Thyroid gland (tissue), 4 donors: Measurements from ENCODE around the gene GANC. TPM values are rescaled to one million over a fixed set of nuclear protein-coding genes. Genes with fewer than 3 reads are reported as not detected.
"Not testable (repeated sequence)": the region's sequence is repeated elsewhere in the genome, so short reads cannot be mapped to it uniquely, and the experiment has no call there.

Experiments used
- DNase-seq, 2 donors: peaks; one replicate each; pipeline ENCODE4 v3.0.0-alpha.2; 2019
- H3K27ac ChIP-seq, 3 donors: fragments of 200-600 bp; sonication (generic); 1 replicate in 2 of 3; 2 replicates in 1 of 3; pipeline ENCODE4 v1.5.1; 2016 to 2019; ENCODE audit warnings: mild to moderate bottlenecking in 1 of 3, moderate library complexity in 1 of 3
- H3K27me3 ChIP-seq: fragments of 200-600 bp; sonication (generic); one replicate; pipeline ENCODE4 v1.5.1; 2019
- H3K36me3 ChIP-seq, 2 donors: fragments of 200-600 bp; sonication (generic); one replicate each; pipeline ENCODE4 v1.5.1; 2016 to 2019
- H3K4me1 ChIP-seq, 2 donors: fragments of 200-600 bp; sonication (generic); one replicate each; pipeline ENCODE4 v1.5.1; 2017 to 2019
- H3K4me3 ChIP-seq, 3 donors: fragments of 200-600 bp; sonication (generic); replicated peaks in 1 of 3; 1 replicate in 2 of 3; 2 replicates in 1 of 3; pipeline ENCODE4 v1.5.1; 2016; ENCODE audit warnings: mild to moderate bottlenecking in 1 of 3
- H3K9me3 ChIP-seq: fragments of 200-600 bp; sonication (generic); one replicate; pipeline ENCODE4 v1.5.1; 2017
- POLR2A ChIP-seq, 2 donors: fragments of 450-650 bp; IDR thresholded peaks; one replicate each; pipeline ENCODE4 v1.6.1; 2017; ENCODE audit warnings: antibody characterized with exemption in 2 of 2, mild to moderate bottlenecking in 2 of 2, moderate library complexity in 1 of 2
- WGBS, 2 donors: methylation state at CpG; one replicate each; pipeline ENCODE4 v1.1.5; 2017; 5-methylcytosine and 5-hydroxymethylcytosine counted together
- intact Hi-C: fragments of 100-400 bp; cut with DNase I; formaldehyde crosslinking; loops from one replicate; pipeline ENCODE4 v1.15.1; 2023
- total RNA-seq, 4 donors: library from RNA; depleted of rRNA; stranded (reverse); fragments of >200 nt; gene quantifications; one replicate each; pipeline ENCODE4 v1.2.3, GENCODE V29; 2016
- TF ChIP-seq, protein P1 (sequence below), 6 experiments: fragments of 200-600 bp in 3 of 6; fragments of 450-650 bp in 3 of 6; sonication (generic) in 3 of 6; IDR thresholded peaks; one replicate each; pipeline ENCODE4 v1.5.1; 2016 to 2019; ENCODE audit warnings: antibody characterized with exemption in 6 of 6, mild to moderate bottlenecking in 2 of 6, inconsistent platforms in 1 of 6, moderate library complexity in 1 of 6

GANC gene, protein sequence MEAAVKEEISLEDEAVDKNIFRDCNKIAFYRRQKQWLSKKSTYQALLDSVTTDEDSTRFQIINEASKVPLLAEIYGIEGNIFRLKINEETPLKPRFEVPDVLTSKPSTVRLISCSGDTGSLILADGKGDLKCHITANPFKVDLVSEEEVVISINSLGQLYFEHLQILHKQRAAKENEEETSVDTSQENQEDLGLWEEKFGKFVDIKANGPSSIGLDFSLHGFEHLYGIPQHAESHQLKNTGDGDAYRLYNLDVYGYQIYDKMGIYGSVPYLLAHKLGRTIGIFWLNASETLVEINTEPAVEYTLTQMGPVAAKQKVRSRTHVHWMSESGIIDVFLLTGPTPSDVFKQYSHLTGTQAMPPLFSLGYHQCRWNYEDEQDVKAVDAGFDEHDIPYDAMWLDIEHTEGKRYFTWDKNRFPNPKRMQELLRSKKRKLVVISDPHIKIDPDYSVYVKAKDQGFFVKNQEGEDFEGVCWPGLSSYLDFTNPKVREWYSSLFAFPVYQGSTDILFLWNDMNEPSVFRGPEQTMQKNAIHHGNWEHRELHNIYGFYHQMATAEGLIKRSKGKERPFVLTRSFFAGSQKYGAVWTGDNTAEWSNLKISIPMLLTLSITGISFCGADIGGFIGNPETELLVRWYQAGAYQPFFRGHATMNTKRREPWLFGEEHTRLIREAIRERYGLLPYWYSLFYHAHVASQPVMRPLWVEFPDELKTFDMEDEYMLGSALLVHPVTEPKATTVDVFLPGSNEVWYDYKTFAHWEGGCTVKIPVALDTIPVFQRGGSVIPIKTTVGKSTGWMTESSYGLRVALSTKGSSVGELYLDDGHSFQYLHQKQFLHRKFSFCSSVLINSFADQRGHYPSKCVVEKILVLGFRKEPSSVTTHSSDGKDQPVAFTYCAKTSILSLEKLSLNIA (N-terminal part only)
- total RNA-seq, result 10 to 100 TPM; 19.9 to 49.4 (median 22.2) TPM

DNA sequence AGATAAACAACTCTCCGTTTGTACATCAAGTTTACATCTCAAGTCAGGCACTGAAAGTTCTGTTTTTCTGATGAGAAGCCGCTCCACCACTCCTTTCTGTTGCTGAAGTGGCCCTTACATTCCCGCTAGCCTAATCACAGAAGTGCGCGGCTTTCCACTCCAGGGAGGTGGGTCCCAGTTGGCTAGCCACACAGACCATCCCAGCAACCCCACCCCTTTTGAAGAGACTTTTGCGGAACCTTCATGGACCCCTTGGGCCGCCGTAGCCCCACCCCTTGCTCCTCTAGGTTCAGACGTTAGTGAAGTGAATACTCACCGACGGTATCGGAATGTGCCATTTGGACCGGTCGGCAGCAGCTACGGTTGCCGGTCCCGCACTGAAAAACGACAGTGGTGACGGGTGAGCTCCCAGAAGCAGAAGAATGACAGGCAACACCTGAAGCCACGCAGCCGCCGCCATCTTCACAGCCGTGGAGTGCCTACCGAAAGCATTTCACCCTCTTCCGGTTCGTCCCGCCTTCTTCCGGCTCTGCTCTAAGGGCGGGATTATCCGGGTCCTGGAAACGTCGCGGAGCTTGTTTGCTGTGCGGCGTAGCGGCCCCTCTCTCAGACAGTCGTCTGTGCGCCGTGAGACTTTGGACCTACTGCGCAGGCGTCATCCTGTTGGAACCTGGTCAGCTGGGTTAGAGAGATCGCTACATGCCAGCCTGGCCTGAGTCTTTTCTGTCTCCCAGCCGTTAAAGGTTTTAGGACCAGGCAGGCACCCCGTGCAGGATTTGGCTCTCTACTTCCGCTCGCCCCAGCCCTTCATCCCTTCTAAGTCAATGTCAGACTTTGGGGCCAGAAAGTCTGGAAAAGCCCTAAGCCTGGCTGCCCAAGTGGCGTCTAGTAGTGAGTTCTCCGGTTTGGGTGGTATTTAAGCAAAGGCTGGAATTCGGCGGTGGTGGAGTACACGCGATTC is at the start of gene GANC, which contains the start of gene TMEM87A:
Gene GANC (plus strand): TSS at position 263 of the 961 bp plus-strand sequence. CDS start 1,281 bp downstream, outside the sequence.
Gene TMEM87A (minus strand): TSS at position 495 of the 961 bp plus-strand sequence. CDS start 35 bp downstream, at position 460.
- WGBS, 2 donors, result 0% methylated on average over 26 to 48 of the region's 52 CpGs
- intact Hi-C loops, result no loop called here
- Histone ChIP-seq H3K4me1 (peaks cover 21 to 36% of the 10 kb centered on the region in 2 donors), H3K9me3 (no peaks in the 10 kb centered on the region), H3K27ac (peak within 1 kb of the TSS; percentile 96 to 99 (median 98)), H3K36me3 (no peaks in the 10 kb centered on the region), H3K4me3 (peak within 1 kb of the TSS; percentile 18 to 65 (median 60)), H3K27me3 (no peaks in the 10 kb centered on the region)
- TF ChIP-seq POLR2A (IDR thresholded peaks at IDR 0.05), result peak in 1 of 2 donors; percentile 95
- TF ChIP-seq, protein P1, sequence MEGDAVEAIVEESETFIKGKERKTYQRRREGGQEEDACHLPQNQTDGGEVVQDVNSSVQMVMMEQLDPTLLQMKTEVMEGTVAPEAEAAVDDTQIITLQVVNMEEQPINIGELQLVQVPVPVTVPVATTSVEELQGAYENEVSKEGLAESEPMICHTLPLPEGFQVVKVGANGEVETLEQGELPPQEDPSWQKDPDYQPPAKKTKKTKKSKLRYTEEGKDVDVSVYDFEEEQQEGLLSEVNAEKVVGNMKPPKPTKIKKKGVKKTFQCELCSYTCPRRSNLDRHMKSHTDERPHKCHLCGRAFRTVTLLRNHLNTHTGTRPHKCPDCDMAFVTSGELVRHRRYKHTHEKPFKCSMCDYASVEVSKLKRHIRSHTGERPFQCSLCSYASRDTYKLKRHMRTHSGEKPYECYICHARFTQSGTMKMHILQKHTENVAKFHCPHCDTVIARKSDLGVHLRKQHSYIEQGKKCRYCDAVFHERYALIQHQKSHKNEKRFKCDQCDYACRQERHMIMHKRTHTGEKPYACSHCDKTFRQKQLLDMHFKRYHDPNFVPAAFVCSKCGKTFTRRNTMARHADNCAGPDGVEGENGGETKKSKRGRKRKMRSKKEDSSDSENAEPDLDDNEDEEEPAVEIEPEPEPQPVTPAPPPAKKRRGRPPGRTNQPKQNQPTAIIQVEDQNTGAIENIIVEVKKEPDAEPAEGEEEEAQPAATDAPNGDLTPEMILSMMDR (IDR thresholded peaks at IDR 0.05), result no peak
- peak; percentile 99 for DNase-seq

DNA sequence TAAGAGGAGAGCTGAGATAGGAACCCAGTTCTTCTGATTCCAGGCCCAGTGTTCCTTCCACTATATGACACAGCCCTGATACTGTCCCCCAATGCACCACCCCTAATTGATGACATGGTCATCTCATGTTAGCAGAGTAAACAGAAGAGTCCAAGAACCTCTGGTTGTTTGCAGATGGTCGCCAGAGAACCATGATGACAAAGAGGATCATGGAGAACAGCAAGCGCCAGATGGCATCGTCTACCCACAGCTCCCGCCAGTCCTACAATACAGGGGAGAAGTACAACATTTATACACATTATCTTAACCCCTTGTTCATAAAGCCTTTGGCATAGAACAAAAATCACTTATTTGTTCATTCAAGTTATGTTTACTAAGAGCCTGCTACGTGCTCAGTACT is 46.4 kb upstream of the GANC start:
- H3K4me3 ChIP-seq, result no peak overlapping the region
- no peaks in the 10 kb centered on the region for H3K4me1 ChIP-seq
- H3K27me3 ChIP-seq, result no peaks in the 10 kb centered on the region
- H3K9me3 ChIP-seq, result no peaks in the 10 kb centered on the region
- intact Hi-C loops, result no loop called here
- no peak overlapping the region for H3K27ac ChIP-seq
- WGBS, 2 donors, result 88 to 96% methylated on average over 5 of the region's 5 CpGs
- TF ChIP-seq, protein P1 (IDR thresholded peaks at IDR 0.05), result no peak
- no peak for TF ChIP-seq POLR2A (IDR thresholded peaks at IDR 0.05)
- peaks cover 24 to 49% of the 10 kb centered on the region in 2 donors for H3K36me3 ChIP-seq
- no peak for DNase-seq

DNA sequence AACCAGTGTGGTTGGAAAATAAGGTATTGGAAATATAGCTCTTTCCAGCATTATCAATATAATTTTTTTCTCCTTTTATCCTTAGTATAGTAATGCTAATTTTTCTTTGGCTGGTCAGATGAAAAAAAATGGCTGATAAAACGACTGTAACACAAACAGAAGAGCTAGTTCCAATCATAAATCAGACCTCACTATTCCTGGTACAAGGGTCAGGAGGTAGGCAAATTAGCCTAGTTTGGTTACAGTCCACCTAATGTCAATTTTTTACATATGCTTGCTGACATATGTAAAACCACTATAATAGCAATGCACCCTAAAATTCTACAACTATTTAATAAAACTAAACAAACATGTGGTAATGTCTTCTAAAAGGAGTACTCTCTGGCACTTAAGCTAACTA is 45.0 kb upstream of the GANC start:
- H3K4me3 ChIP-seq, result no peak overlapping the region
- intact Hi-C loops, result no loop called here
- peaks cover 24 to 49% of the 10 kb centered on the region in 2 donors for H3K36me3 ChIP-seq
- no peaks in the 10 kb centered on the region for H3K4me1 ChIP-seq
- no peak overlapping the region for H3K27ac ChIP-seq
- H3K9me3 ChIP-seq, result no peaks in the 10 kb centered on the region
- H3K27me3 ChIP-seq, result no peaks in the 10 kb centered on the region
- no peak for TF ChIP-seq POLR2A (IDR thresholded peaks at IDR 0.05)
- TF ChIP-seq, protein P1 (IDR thresholded peaks at IDR 0.05), result no peak
- 79 to 80% methylated on average over 1 of the region's 1 CpG for whole genome bisulfite sequencing, 2 donors
- DNase-seq, result no peak

DNA sequence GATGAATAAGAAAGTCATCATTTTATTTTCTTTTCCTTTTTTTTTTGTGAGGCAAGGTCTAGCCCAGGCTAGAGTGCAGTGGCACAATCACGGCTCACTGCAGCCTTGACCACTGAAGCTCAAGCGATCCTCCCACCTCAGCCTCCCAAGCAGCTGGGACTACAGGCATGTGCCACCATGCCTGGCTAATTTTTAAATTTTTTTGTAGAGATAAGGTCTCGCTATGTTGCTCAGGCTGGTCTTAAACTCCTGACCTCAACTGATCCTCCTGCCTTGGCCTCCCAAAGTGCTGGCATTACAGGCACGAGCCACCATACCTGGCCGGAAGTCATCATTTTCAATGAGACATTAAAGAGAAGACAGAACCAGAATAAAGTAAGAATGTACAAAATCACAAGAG is 44.0 kb upstream of the GANC start:
- H3K9me3 ChIP-seq, H3K27me3 ChIP-seq, intact Hi-C loops, DNase-seq, H3K4me3 ChIP-seq, H3K27ac ChIP-seq, H3K4me1 ChIP-seq: not testable (repeated sequence)
- 96 to 98% methylated on average over 5 of the region's 5 CpGs for WGBS, 2 donors
- H3K36me3 ChIP-seq, result peaks cover 30 to 49% of the 10 kb centered on the region in 2 donors
